Central memory CD8-positive, alpha-beta T cell (primary cell): Measurements from ENCODE around the gene PSMB8.
A peak's percentile ranks its signal among the peaks of the same experiment; 100 is the strongest.

Source experiments
- ATAC-seq: fragments of 150-1000 bp; cut with Tn5 transposase; replicated peaks from 2 replicates; pipeline ENCODE4 v1.10.0; 2022; ENCODE audit warnings: mild to moderate bottlenecking, moderate FRiP score, moderate number of reproducible peaks; ENCODE audit not compliant: poor library complexity, severe bottlenecking; ENCODE audit errors: extremely low read depth
- DNase-seq, 2 donors: peaks; one replicate each; pipeline ENCODE4 v3.0.0; 2021; ENCODE audit warnings: low spot score in 2 of 2
- H3K27ac Mint-ChIP-seq: one replicate; pipeline ENCODE4 v1.8.0; 2022; ENCODE audit warnings: low read depth, mild to moderate bottlenecking, moderate library complexity, mixed read lengths
- H3K27me3 Mint-ChIP-seq: one replicate; pipeline ENCODE4 v1.8.0; 2022; ENCODE audit warnings: mixed read lengths
- H3K36me3 Mint-ChIP-seq: one replicate; pipeline ENCODE4 v1.8.0; 2022; ENCODE audit warnings: mild to moderate bottlenecking, moderate library complexity, mixed read lengths; ENCODE audit not compliant: insufficient read depth
- H3K4me1 Mint-ChIP-seq: one replicate; pipeline ENCODE4 v1.8.0; 2022; ENCODE audit warnings: mixed read lengths
- H3K4me3 Mint-ChIP-seq: one replicate; pipeline ENCODE4 v1.8.0; 2022; ENCODE audit warnings: mild to moderate bottlenecking, moderate library complexity, mixed read lengths
- H3K9me3 Mint-ChIP-seq: one replicate; pipeline ENCODE4 v1.8.0; 2022; ENCODE audit warnings: mixed read lengths

Gene PSMB8

DNA sequence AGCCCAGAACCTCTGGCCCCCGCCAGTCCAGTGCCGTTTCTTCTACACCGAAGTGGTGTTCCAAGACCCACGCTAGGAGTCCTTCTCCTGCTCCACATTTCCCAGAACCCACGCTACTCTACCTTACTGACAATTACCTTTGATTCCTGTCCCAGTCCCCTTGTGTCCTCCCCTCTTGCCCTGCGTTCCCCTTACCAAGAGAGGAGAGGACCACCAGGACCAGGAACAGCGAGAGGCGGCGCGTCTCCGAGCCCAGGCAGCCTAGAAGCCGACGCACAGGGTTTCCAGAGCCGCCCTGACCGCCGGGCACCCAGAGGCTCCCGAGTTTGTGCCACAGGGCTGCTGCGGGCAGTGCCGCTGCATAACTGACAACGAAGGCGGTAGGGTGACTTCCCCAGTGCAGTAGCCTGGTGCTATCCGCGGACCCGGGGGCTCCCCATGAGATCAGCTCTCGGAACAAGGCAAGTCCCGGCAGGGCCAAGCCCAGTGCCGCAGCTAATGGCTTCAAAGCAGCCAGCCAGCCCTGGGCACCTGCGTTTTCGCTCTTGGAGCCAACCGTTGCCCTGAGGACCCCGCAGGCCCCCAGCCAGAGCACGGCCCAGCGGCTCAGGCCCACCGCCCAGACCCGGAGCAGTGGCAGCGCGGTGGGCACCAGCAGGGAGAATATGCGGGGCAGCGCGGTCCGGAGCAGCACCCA is 9.1 kb upstream of the PSMB8 start:
- Mint-ChIP-seq H3K9me3 (no peaks in the 10 kb centered on the region), H3K27me3 (no peaks in the 10 kb centered on the region), H3K36me3 (peaks cover 86% of the 10 kb centered on the region), H3K27ac (peak overlapping the region; percentile 99), H3K4me1 (peaks cover 74% of the 10 kb centered on the region), H3K4me3 (peak overlapping the region; percentile 97)
- DNase-seq (peak; percentile 49 to 63), ATAC-seq (peak; percentile 35)

DNA sequence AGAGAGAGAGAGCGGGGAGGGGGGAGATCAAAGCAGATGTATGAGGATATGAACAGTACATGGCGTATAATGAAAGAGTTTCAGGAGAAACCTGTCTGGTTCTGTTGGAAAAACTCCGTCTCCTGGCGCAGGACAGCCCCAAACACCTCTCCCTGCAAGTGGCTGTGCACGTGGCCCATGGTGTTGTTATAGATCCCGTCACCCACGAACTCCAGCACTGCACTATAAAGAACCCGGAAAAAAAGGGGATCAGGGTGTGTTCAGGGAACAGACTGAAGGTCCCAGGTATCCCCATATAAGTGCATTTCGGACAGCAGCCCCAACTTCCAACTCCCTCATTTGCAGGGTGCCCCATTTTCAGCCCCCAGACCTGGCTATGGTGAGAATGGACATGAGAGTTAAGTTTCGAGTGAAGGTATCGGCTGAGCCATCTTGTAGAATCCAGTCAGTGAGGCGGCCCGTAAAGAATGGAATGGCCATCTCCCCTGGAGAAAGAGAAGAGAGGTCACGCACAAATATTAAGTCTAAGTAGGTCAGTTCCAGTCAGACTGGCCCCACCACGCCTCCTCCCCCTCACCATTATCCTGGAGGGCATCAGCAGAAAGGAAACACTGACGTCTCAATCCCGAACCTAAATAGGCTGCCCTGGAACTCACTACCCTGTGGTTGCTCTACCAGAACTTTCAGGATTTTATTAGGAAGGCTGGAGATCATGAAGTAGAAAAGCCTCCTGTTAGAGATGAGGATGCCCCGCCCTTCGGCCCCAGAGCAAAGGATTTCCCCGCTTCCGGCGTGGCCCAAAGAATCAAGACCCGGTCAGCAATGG is 8.4 kb upstream of the PSMB8 start:
- no peak for DNase-seq

GRCh38 chr6:32851025-32851424 is 7.2 kb upstream of the PSMB8 start:
- DNase-seq (no peak), ATAC-seq (no peak)
- H3K4me1 Mint-ChIP-seq: peaks cover 74% of the 10 kb centered on the region
- H3K9me3 Mint-ChIP-seq: no peaks in the 10 kb centered on the region
- no peaks in the 10 kb centered on the region for H3K27me3 Mint-ChIP-seq
- peaks cover 86% of the 10 kb centered on the region for H3K36me3 Mint-ChIP-seq
- peak overlapping the region; percentile 97 for H3K4me3 Mint-ChIP-seq
- H3K27ac Mint-ChIP-seq: peak overlapping the region; percentile 99

More for the DNA sequence above, 8.4 kb upstream of the PSMB8 start:
- Mint-ChIP-seq H3K27me3 (no peaks in the 10 kb centered on the region), H3K9me3 (no peaks in the 10 kb centered on the region), H3K4me3 (peak overlapping the region; percentile 97), H3K36me3 (peaks cover 86% of the 10 kb centered on the region), H3K4me1 (peaks cover 74% of the 10 kb centered on the region), H3K27ac (peak overlapping the region; percentile 99)
- ATAC-seq: no peak

GRCh38 chr6:32849126-32849525 is 5.3 kb upstream of the PSMB8 start:
- peaks cover 86% of the 10 kb centered on the region for H3K36me3 Mint-ChIP-seq
- ATAC-seq (no peak), DNase-seq (no peak)
- peak overlapping the region; percentile 97 for H3K4me3 Mint-ChIP-seq
- no peaks in the 10 kb centered on the region for H3K27me3 Mint-ChIP-seq
- H3K4me1 Mint-ChIP-seq: peaks cover 70% of the 10 kb centered on the region
- no peaks in the 10 kb centered on the region for H3K9me3 Mint-ChIP-seq
- peak overlapping the region; percentile 100 for H3K27ac Mint-ChIP-seq

GRCh38 chr6:32847795-32848194 is 3.9 kb upstream of the PSMB8 start:
- H3K9me3 Mint-ChIP-seq: no peaks in the 10 kb centered on the region
- ATAC-seq (no peak), DNase-seq (no peak)
- H3K27me3 Mint-ChIP-seq: no peaks in the 10 kb centered on the region
- peak overlapping the region; percentile 100 for H3K27ac Mint-ChIP-seq
- peak overlapping the region; percentile 97 for H3K4me3 Mint-ChIP-seq
- H3K4me1 Mint-ChIP-seq: peaks cover 81% of the 10 kb centered on the region
- peaks cover 90% of the 10 kb centered on the region for H3K36me3 Mint-ChIP-seq

DNA sequence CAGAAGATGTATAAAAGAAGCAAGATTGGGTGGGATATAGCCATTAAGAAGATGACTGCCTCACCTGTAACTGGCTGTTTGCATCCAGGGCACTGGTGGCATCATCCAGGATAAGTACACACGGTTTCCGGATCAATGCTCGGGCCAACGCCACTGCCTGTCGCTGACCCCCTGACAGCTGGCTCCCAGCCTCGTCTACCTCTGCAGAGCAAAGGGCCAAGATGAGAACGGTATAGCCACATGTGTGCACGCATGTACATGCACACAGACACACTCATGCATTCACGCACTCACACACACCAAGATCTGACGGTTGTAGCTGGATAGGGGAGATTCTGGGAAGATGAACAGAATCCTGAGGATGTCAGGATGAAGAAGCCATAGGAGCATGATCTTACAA is 3.2 kb upstream of the PSMB8 start:
- no peaks in the 10 kb centered on the region for H3K9me3 Mint-ChIP-seq
- no peak for ATAC-seq
- no peaks in the 10 kb centered on the region for H3K27me3 Mint-ChIP-seq
- peak overlapping the region; percentile 97 for H3K4me3 Mint-ChIP-seq
- peak overlapping the region; percentile 100 for H3K27ac Mint-ChIP-seq
- no peak for DNase-seq
- H3K36me3 Mint-ChIP-seq: peaks cover 85% of the 10 kb centered on the region
- peaks cover 86% of the 10 kb centered on the region for H3K4me1 Mint-ChIP-seq

- Mint-ChIP-seq H3K9me3 (no peaks in the 10 kb centered on the region), H3K4me3 (peak overlapping the region; percentile 97), H3K27ac (peak overlapping the region; percentile 100), H3K27me3 (no peaks in the 10 kb centered on the region), H3K36me3 (peaks cover 84% of the 10 kb centered on the region), H3K4me1 (peaks cover 86% of the 10 kb centered on the region)
- peak in 1 of 2 donors; percentile 35 for DNase-seq
- ATAC-seq: peak; percentile 6
These were observed 1.6 kb upstream of the PSMB8 start for GRCh38 chr6:32845384-32845884.

DNA sequence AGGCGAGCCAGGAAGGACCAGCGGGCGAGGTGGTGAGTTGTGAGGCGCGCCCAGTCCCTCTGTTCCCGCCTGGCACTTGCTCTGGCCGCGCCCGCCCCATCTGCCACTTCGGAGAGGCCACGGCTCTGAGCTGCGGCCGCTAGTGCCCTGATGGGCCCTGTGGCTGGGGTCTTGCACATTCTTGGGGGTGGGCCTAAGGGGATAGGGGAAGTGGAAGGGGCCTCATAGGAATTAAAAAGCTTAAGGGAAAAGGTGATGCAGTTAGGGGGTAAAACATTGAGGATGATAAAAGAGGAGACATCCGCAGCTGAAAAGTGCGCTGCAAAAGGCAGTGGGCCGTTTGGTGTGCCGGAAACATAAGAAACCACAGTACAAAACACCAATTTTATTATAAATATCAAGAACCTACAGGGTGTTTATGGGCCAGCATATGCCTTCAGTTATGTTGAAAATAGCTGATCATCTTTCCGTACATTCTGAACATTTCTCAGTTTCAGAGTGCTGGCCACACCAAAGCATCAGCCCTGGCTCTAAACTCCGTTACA is 1.1 kb upstream of the PSMB8 start:
- no peaks in the 10 kb centered on the region for H3K27me3 Mint-ChIP-seq
- DNase-seq: no peak
- peaks cover 83% of the 10 kb centered on the region for H3K36me3 Mint-ChIP-seq
- H3K4me1 Mint-ChIP-seq: peaks cover 86% of the 10 kb centered on the region
- H3K27ac Mint-ChIP-seq: peak overlapping the region; percentile 100
- H3K4me3 Mint-ChIP-seq: peak overlapping the region; percentile 97
- peak; percentile 37 for ATAC-seq
- H3K9me3 Mint-ChIP-seq: no peaks in the 10 kb centered on the region

GRCh38 chr6:32843331-32843978 is 392 bp downstream of the PSMB8 start:
- no peaks in the 10 kb centered on the region for H3K9me3 Mint-ChIP-seq
- peak overlapping the region; percentile 97 for H3K4me3 Mint-ChIP-seq
- no peak for ATAC-seq
- no peaks in the 10 kb centered on the region for H3K27me3 Mint-ChIP-seq
- peak overlapping the region; percentile 100 for H3K27ac Mint-ChIP-seq
- H3K36me3 Mint-ChIP-seq: peaks cover 75% of the 10 kb centered on the region
- peaks cover 76% of the 10 kb centered on the region for H3K4me1 Mint-ChIP-seq
- no peak for DNase-seq

GRCh38 chr6:32842690-32843089 is 1.2 kb downstream of the PSMB8 start:
- peak overlapping the region; percentile 100 for H3K27ac Mint-ChIP-seq
- DNase-seq: no peak
- H3K9me3 Mint-ChIP-seq: no peaks in the 10 kb centered on the region
- H3K4me3 Mint-ChIP-seq: peak overlapping the region; percentile 97
- H3K36me3 Mint-ChIP-seq: peaks cover 67% of the 10 kb centered on the region
- H3K27me3 Mint-ChIP-seq: no peaks in the 10 kb centered on the region
- no peak for ATAC-seq
- peaks cover 69% of the 10 kb centered on the region for H3K4me1 Mint-ChIP-seq

DNA sequence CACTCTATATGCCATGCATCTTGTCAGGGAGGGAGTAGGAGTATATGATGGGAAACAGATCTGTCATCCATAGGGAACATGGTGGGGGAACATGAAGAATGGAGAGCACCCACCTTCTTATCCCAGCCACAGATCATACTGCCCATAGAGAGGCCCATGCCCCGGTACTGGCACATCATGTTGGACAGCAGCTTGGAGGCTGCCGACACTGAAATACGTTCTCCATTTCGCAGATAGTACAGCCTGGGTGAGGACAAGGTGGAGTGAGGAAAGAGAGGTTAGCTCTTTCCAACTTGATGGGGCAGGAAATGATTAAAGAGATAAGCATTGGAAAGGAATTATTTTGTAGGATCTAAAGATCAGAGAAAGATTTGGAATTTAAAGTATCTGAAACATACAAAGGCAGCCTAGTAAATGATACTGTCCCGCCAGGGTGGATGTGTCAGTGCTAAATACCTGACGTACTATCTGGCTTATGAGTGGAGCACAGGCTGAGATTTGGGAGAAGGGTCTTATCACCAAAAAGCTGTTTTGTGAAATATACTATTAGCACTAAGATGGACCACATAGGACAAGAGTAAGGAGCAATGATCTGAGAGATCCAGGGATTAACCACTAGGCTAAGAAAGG is 1.7 kb downstream of the PSMB8 start:
- Mint-ChIP-seq H3K4me1 (peaks cover 69% of the 10 kb centered on the region), H3K27ac (peak overlapping the region; percentile 100), H3K4me3 (peak overlapping the region; percentile 97), H3K36me3 (peaks cover 65% of the 10 kb centered on the region), H3K27me3 (no peaks in the 10 kb centered on the region), H3K9me3 (no peaks in the 10 kb centered on the region)
- ATAC-seq (no peak), DNase-seq (no peak)
